K562 (cell line): ENCODE results near the gene ADARB2. TPM values are rescaled to one million over a fixed set of nuclear protein-coding genes. Genes with fewer than 3 reads are reported as not detected.

ENCODE experiments used
- ATAC-seq: fragments of 200-7000 bp; cut with Tn5 transposase; 3 replicates; pipeline ENCODE4 v1.9.1; 2020; ENCODE audit warnings: moderate library complexity
- BruUV-seq: library from RNA; stranded (reverse); fragments of 400-500 nt; replicated peaks from 2 replicates; lab custom pipeline; 2021; lab: Mats Ljungman, UMichigan
- CTCF ChIA-PET: fragments of 300-600 bp; formaldehyde crosslinking; extraction: SDS; loops from one replicate; lab custom pipeline; 2021; ENCODE audit warnings: low intra/inter-chr PET ratio; lab: Yijun Ruan, JAX
- POLR2A ChIA-PET: fragments of 300-600, 350-650 bp; sonication (Branson Sonifier 250); formaldehyde crosslinking; extraction: SDS; loops from one replicate; lab custom pipeline; 2021; ENCODE audit warnings: antibody characterized with exemption, inconsistent platforms; lab: Yijun Ruan, JAX
- DNase-seq, 4 experiments: peaks; one replicate each; pipeline versions ENCODE4 v3.0.0 to v3.0.0-alpha.2; 2011 to 2018; ENCODE audit warnings: low spot score in 3 of 4, mixed read lengths in 3 of 4; ENCODE audit errors: extremely low read depth in 1 of 4
- FAIRE-seq: peaks from 2 replicates; lab custom pipeline; 2011; peaks lifted over from hg19 to GRCh38; lab: Jason Lieb, UNC
- H2AFZ ChIP-seq: 2 replicates; pipeline ENCODE4 v1.6.0; 2011; ENCODE audit warnings: low read depth, low read length, control low read depth, inconsistent platforms
- H3K27ac ChIP-seq: fragments of 200-600 bp; 3 replicates; pipeline ENCODE4 v1.8.0; 2011; ENCODE audit warnings: low read depth, mild to moderate bottlenecking, control low read depth, inconsistent platforms, low read length, moderate library complexity, mixed read lengths; ENCODE audit errors: extremely low read depth
- H3K27me3 ChIP-seq, 2 experiments: fragments of 300-600 bp in 1 of 2; 2 replicates in 1 of 2; 3 replicates in 1 of 2; pipeline versions ENCODE4 v1.6.0 to v1.8.0; 2011; ENCODE audit warnings: inconsistent platforms in 2 of 2, low read length in 2 of 2, mild to moderate bottlenecking in 1 of 2, mixed read lengths in 1 of 2, moderate library complexity in 1 of 2; ENCODE audit not compliant: control insufficient read depth in 2 of 2, insufficient read depth in 2 of 2
- H3K36me3 ChIP-seq: fragments of 300-600 bp; 3 replicates; pipeline ENCODE4 v1.8.0; 2011; ENCODE audit warnings: mild to moderate bottlenecking, low read length, inconsistent platforms; ENCODE audit not compliant: control insufficient read depth, insufficient read depth
- H3K4me1 ChIP-seq, 2 experiments: fragments of 200-600 bp in 1 of 2; replicated peaks in 1 of 2; 2 replicates in 1 of 2; 3 replicates in 1 of 2; pipeline versions ENCODE4 v1.5.1 to v1.8.0; 2011; ENCODE audit warnings: inconsistent platforms in 2 of 2, low read length in 2 of 2, mild to moderate bottlenecking in 1 of 2, mixed read lengths in 1 of 2, moderate library complexity in 1 of 2; ENCODE audit not compliant: control insufficient read depth in 2 of 2, insufficient read depth in 2 of 2
- H3K4me2 ChIP-seq: 2 replicates; pipeline ENCODE4 v1.6.1; 2011; ENCODE audit warnings: low read length, control low read depth, inconsistent platforms, mixed read lengths; ENCODE audit not compliant: insufficient read depth
- H3K4me3 ChIP-seq: fragments of 200-600 bp; sonication (generic), shearing (Covaris generic); 2 replicates; pipeline ENCODE4 v1.5.1; 2016; ENCODE audit warnings: control low read depth, inconsistent platforms
- H3K79me2 ChIP-seq: fragments of 200-600 bp; 3 replicates; pipeline ENCODE4 v1.8.0; 2011; ENCODE audit warnings: low read length, inconsistent platforms; ENCODE audit not compliant: control insufficient read depth, insufficient read depth
- H3K9ac ChIP-seq, 2 experiments: 2 replicates each; pipeline versions ENCODE4 v1.6.0 to v1.6.1; 2011; ENCODE audit warnings: low read depth in 2 of 2, low read length in 2 of 2, control low read depth in 1 of 2, inconsistent platforms in 1 of 2, mild to moderate bottlenecking in 1 of 2, mixed read lengths in 1 of 2; ENCODE audit not compliant: insufficient read depth in 1 of 2
- H3K9me1 ChIP-seq: one replicate; pipeline ENCODE4 v1.6.0; 2011; ENCODE audit warnings: inconsistent platforms, mild to moderate bottlenecking, low read length, moderate library complexity; ENCODE audit not compliant: control insufficient read depth, insufficient read depth
- H3K9me3 ChIP-seq: replicated peaks from 2 replicates; pipeline ENCODE4 v1.5.1; 2011; ENCODE audit warnings: low read depth, low read length, inconsistent platforms; ENCODE audit not compliant: control insufficient read depth, insufficient read depth
- H4K20me1 ChIP-seq: replicated peaks from 2 replicates; pipeline ENCODE4 v1.6.1; 2011; ENCODE audit warnings: low read length, inconsistent platforms, mixed read lengths; ENCODE audit not compliant: control insufficient read depth, insufficient read depth
- E2F3 ChIP-seq: fragments of 250-450 bp; sonication (Bioruptor Pico); IDR thresholded peaks from 2 replicates; pipeline ENCODE4 v1.4.0; 2020; ENCODE audit warnings: mild to moderate bottlenecking
- HNRNPH1 ChIP-seq: fragments of 200-400 bp; formaldehyde crosslinking; optimal IDR thresholded peaks from 2 replicates; pipeline ENCODE3; 2017; ENCODE audit warnings: low read depth, mild to moderate bottlenecking, low read length, moderate library complexity
- NFXL1 ChIP-seq: fragments of 450-650 bp; formaldehyde crosslinking; IDR thresholded peaks from 2 replicates; pipeline ENCODE4 v1.4.0; 2021; ENCODE audit warnings: mild to moderate bottlenecking
- RNF2 ChIP-seq: sonication (generic); IDR thresholded peaks from 2 replicates; pipeline ENCODE4 v1.6.1; 2016
- SMAD3 ChIP-seq: fragments of 450-650 bp; formaldehyde crosslinking; conservative IDR thresholded peaks from 2 replicates; pipeline ENCODE4 v1.4.0; 2020; ENCODE audit warnings: mild to moderate bottlenecking
- TAF7 ChIP-seq: fragments of 450-650 bp; IDR thresholded peaks from 2 replicates; pipeline ENCODE4 v1.6.1; 2016; ENCODE audit warnings: missing genetic modification characterization, missing compliant biosample characterization
- ZBTB8A ChIP-seq: fragments of 450-650 bp; IDR thresholded peaks from 2 replicates; pipeline ENCODE4 v1.6.1; 2018; ENCODE audit warnings: mild to moderate bottlenecking, moderate library complexity; ENCODE audit not compliant: partially characterized antibody
- ZNF444 ChIP-seq: fragments of 250-450 bp; sonication (Bioruptor Pico); IDR thresholded peaks from 2 replicates; pipeline ENCODE4 v1.4.0; 2020; ENCODE audit warnings: mild to moderate bottlenecking, moderate library complexity
- ZNF699 ChIP-seq: fragments of 250-450 bp; sonication (Bioruptor Pico); IDR thresholded peaks from 2 replicates; pipeline ENCODE4 v1.8.0; 2021; ENCODE audit warnings: mild to moderate bottlenecking, moderate library complexity; ENCODE audit not compliant: insufficient replicate concordance
- WGBS: fragments of 100-300 bp; shearing (Covaris generic); methylation state at CpG from one replicate; pipeline ENCODE4 v1.1.6; 2016; ENCODE audit warnings: low coverage, mixed read lengths; ENCODE audit not compliant: insufficient coverage; ENCODE audit errors: missing lambda C conversion rate; 5-methylcytosine and 5-hydroxymethylcytosine counted together
- in situ Hi-C: fragments of 300-500 bp; cut with MboI; formaldehyde crosslinking; loops from 4 replicates; pipeline ENCODE4 v1.15.0; 2018; ENCODE audit warnings: inconsistent platforms, mixed read lengths
- intact Hi-C: fragments of 100-400 bp; cut with micrococcal nuclease; formaldehyde crosslinking; loops from 2 replicates; pipeline ENCODE4 v1.14.2; 2022
- polyA plus RNA-seq, 8 experiments: library from polyadenylated mRNA; depleted of rRNA in 4 of 8; stranded (reverse) in 5 of 8; unstranded in 3 of 8; fragments of >200 nt; fragmentation: Nextera tagmentation in 2 of 8; fragmentation: Illumina TruSeq in 1 of 8; extraction: Ambion mirVana in 2 of 8; extraction: Trizol in 1 of 8; gene quantifications; 2 replicates each; pipeline versions ENCODE4 v1.2.1 to v1.2.3, GENCODE V29; 2011 to 2014; ENCODE audit warnings: inconsistent platforms in 1 of 8, missing spikeins in 1 of 8
- total RNA-seq, 7 experiments: library from RNA; depleted of rRNA in 6 of 7; stranded (reverse); fragments of >200 nt in 6 of 7; fragmentation: Illumina TruSeq in 2 of 7; extraction: Trizol in 2 of 7; gene quantifications; 2 replicates each; pipeline versions ENCODE4 v1.2.1 to v1.2.3, GENCODE V29; 2011 to 2021; ENCODE audit warnings: low replicate concordance in 1 of 7
- TF ChIP-seq, protein P1 (sequence below): fragments of 250-450 bp; sonication (Bioruptor Pico); IDR thresholded peaks from 2 replicates; pipeline ENCODE4 v1.8.0; 2021; ENCODE audit warnings: borderline replicate concordance, mild to moderate bottlenecking, moderate library complexity; ENCODE audit not compliant: poor library complexity, severe bottlenecking
- TF ChIP-seq, protein P2 (sequence below): fragments of 250-450 bp; sonication (Bioruptor Pico); IDR thresholded peaks from 2 replicates; pipeline ENCODE4 v1.4.0; 2020; ENCODE audit warnings: mild to moderate bottlenecking, moderate library complexity
- TF ChIP-seq, protein P3 (sequence below): fragments of 250-450 bp; sonication (Bioruptor Pico); IDR thresholded peaks from 2 replicates; pipeline ENCODE4 v1.4.0; 2020
- TF ChIP-seq, protein P4 (sequence below), 2 experiments: fragments of 450-650 bp in 1 of 2; sonication (generic) in 1 of 2; formaldehyde crosslinking in 1 of 2; IDR thresholded peaks in 1 of 2; conservative IDR thresholded peaks in 1 of 2; 2 replicates each; pipeline versions ENCODE4 v1.6.1 to v1.8.1; 2016 to 2023; ENCODE audit warnings: mild to moderate bottlenecking in 2 of 2, moderate library complexity in 2 of 2, inconsistent platforms in 1 of 2, missing genetic modification reagents in 1 of 2

ADARB2 gene
- total and polyA plus RNA-seq, 9 of the 15 experiments (the other 6 are each of a cell fraction or from before 2014, with no cell fraction given): not detected

DNA sequence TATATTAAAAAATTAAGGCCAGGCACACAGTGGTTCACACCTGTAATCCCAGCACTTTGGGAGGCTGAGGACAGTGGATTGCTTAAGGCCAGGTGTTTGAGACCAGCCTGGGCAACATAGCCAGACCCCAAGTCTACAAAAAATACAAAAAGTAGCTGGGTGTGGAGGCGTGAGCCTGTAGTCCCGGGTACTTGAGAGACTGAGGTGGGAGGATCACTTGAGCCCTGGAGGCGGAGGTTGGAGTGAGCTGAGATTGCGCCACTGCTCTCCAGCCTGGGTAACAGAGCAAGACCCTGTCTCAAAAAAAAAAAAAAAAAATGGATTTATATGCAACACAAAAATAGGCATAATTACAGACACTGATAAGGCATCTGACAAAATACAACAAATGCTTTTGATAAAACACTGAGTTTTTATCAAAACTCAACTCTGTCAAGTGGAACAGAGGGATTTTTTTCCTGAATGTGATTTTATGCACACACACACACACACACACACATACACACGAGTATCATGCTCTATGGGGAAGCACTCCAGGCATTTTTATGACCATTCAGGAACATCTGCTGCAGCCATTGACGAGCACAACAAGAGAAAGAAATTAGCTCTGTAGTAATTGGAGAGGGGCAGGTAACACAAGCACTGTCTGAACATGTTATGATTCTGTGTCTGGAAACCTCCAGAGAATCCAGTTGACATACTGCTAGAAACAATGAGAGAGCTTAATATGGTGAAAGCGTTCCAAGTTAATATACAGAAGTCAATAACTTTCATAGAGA lies 488.0 kb downstream of the ADARB2 start:
- H2AFZ ChIP-seq: no peak overlapping the region
- no peaks in the 10 kb centered on the region for H3K4me1 ChIP-seq
- no peak for DNase-seq
- BruUV-seq: no TSS peak
- peaks cover 10 to 26% of the 10 kb centered on the region in 2 experiments; a peak in 4 of 5 replicates for H3K27me3 ChIP-seq
- no peak overlapping the region for H3K27ac ChIP-seq
- CTCF ChIA-PET: no interaction called here
- ATAC-seq: no peak
- no peak overlapping the region for H3K4me3 ChIP-seq
- 2% methylated on average over 6 of the region's 7 CpGs for WGBS
- POLR2A ChIA-PET: no interaction called here
- H3K4me2 ChIP-seq: no peak overlapping the region
- no peak overlapping the region for H3K9ac ChIP-seq
- no peaks in the 10 kb centered on the region for H3K79me2 ChIP-seq
- FAIRE-seq: no peak
- TF ChIP-seq SMAD3 (CRISPR knock-in tag): no peak
- TF ChIP-seq E2F3 (CRISPR knock-in tag): no peak
- TF ChIP-seq, protein P1, sequence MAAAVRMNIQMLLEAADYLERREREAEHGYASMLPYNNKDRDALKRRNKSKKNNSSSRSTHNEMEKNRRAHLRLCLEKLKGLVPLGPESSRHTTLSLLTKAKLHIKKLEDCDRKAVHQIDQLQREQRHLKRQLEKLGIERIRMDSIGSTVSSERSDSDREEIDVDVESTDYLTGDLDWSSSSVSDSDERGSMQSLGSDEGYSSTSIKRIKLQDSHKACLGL (CRISPR knock-in tag): no peak
- TF ChIP-seq ZNF444 (CRISPR knock-in tag): no peak
- TF ChIP-seq NFXL1 (CRISPR knock-in tag): no peak
- TF ChIP-seq, protein P2, sequence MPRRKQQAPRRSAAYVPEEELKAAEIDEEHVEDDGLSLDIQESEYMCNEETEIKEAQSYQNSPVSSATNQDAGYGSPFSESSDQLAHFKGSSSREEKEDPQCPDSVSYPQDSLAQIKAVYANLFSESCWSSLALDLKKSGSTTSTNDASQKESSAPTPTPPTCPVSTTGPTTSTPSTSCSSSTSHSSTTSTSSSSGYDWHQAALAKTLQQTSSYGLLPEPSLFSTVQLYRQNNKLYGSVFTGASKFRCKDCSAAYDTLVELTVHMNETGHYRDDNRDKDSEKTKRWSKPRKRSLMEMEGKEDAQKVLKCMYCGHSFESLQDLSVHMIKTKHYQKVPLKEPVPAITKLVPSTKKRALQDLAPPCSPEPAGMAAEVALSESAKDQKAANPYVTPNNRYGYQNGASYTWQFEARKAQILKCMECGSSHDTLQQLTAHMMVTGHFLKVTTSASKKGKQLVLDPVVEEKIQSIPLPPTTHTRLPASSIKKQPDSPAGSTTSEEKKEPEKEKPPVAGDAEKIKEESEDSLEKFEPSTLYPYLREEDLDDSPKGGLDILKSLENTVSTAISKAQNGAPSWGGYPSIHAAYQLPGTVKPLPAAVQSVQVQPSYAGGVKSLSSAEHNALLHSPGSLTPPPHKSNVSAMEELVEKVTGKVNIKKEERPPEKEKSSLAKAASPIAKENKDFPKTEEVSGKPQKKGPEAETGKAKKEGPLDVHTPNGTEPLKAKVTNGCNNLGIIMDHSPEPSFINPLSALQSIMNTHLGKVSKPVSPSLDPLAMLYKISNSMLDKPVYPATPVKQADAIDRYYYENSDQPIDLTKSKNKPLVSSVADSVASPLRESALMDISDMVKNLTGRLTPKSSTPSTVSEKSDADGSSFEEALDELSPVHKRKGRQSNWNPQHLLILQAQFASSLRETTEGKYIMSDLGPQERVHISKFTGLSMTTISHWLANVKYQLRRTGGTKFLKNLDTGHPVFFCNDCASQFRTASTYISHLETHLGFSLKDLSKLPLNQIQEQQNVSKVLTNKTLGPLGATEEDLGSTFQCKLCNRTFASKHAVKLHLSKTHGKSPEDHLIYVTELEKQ (CRISPR knock-in tag): no peak
- no peak for TF ChIP-seq ZBTB8A
- TF ChIP-seq, protein P3, sequence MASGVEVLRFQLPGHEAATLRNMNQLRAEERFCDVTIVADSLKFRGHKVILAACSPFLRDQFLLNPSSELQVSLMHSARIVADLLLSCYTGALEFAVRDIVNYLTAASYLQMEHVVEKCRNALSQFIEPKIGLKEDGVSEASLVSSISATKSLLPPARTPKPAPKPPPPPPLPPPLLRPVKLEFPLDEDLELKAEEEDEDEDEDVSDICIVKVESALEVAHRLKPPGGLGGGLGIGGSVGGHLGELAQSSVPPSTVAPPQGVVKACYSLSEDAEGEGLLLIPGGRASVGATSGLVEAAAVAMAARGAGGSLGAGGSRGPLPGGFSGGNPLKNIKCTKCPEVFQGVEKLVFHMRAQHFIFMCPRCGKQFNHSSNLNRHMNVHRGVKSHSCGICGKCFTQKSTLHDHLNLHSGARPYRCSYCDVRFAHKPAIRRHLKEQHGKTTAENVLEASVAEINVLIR (CRISPR knock-in tag): no peak
- no peak for TF ChIP-seq TAF7 (tag)
- TF ChIP-seq ZNF699: no peak
- TF ChIP-seq RNF2: no peak
- no peak for TF ChIP-seq HNRNPH1
- TF ChIP-seq, protein P4, sequence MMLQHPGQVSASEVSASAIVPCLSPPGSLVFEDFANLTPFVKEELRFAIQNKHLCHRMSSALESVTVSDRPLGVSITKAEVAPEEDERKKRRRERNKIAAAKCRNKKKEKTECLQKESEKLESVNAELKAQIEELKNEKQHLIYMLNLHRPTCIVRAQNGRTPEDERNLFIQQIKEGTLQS (IDR thresholded peaks at IDR 0.05): no peak
- TF ChIP-seq, protein P4 (CRISPR knock-in tag; conservative IDR thresholded peaks at IDR 0.05): no peak
- TF ChIP-seq, all 486 proteins: peak for 0
- no peaks in the 10 kb centered on the region for H3K9me3 ChIP-seq
- 0 out of 2 replicates have a peak, but pooled peaks cover 2% of the 10 kb centered on the region for H4K20me1 ChIP-seq
- H3K36me3 ChIP-seq: no peaks in the 10 kb centered on the region
- in situ Hi-C loops: no loop called here
- H3K9me1 ChIP-seq: no peaks in the 10 kb centered on the region
- intact Hi-C loops: no loop called here
